GDM1 (cell line): Measurements from ENCODE around the gene HOXA4.

Experiments
- DNase-seq: peaks from one replicate; lab custom pipeline; 2025; lab: John Stamatoyannopoulos, UW

HOXA4 gene

DNA sequence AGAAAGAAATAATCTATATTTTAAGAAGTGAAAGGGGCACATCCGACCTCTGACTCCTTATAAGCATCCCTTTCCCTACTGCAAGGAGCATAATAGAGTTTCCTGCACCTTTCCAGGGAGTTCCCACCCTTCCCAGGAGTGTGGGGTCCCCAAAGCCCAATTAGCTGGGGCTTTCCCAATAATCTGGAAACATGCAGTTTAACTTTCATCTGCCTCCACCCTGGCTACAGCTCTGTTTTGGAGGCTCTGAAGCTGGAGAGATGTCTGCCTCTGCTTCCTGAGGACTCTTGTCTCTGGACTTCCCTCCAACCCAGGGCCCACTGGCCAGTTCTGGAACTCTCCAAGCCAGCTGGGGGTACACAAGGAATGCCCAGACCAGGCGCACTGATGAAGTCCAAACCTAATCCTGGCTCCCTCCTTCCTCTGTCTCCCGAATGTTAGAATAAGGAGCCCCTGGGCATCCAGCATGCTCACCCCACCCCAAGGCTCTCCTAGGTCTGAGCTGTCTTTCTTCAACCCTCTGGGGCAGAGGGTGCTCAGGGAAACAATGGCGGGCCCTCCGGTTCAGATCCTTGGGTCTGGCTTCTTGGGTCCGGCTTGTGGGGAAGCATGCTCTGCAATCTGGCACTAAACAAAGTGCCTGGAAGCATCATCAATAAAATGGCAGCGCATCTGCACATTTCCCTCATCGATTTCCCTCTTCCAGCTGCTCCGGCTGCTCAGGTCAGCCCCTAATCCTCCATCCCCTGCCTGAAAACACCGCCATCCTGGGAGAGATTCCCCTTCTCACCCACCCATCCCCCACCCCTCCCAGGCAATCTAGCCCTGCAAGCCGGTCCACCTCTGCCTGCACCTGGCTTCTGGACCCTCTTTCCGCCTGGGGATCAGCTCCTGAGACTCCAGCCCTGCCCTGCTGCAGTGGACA is 13.3 kb downstream of the HOXA4 start:
- DNase-seq, result no peak

DNA sequence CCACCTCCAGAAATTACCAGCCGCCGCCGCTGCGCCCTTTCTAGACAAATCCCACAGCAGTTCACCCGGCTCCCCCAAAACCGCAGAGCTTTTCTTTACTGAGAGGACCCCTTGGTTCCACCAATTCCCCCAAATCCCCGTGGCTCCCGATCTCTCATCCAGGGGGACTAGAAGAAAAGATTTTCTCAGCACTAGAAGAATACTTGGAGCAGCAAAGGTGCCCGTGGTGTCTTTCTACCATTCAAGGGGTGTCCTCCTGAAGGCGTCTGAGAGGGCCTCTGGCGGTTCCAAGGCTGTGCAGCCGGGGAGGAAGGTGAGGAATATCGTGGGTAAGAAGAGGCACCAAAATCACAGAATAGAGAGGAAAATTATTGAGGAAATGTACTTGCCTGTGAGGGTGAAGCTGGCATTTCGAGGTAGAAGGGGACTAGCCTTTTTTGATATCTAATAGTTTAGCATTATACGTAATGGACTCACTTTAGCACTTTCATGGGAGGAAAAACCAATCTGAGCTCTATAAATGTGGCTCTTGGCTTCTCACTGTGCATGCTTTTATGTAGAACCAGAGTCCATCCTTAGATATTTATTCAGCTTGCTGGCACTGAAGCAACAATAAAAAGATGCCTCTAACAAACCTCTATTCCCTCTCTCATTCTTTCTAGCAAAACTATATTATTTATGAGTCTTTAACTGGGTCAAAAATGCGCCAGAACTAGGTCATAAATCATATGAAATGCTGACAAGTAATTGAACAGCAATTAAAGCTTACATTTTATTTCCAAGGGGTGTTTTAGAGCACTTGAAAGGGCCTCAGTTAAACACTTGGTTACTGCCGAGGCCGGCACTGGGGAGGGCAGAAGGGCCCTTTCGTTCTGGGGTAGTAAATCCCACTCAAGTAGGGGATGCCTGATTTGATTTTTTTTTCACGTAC is 14.3 kb downstream of the HOXA4 start:
- no peak for DNase-seq

- no peak for DNase-seq
Observed at GRCh38 chr7:27115221-27116026, 15.1 kb downstream of the HOXA4 start.

DNA sequence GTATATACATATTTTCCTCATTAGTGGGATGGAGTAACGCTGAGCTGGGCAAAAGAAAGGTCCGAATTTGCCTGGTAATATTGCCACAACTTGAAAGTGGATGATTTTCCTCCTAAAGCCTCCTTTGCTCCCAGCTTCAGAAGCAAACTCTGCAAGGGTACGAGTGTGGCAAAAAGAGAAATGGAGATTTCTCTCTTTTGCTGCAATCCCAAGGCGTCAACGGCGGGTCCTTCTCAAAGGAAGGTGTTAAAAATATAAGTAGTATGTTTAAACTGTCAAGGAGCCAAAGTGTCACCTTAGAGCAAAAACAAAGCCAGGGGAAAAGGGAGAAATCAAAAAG is 15.7 kb downstream of the HOXA4 start:
- no peak for DNase-seq

DNA sequence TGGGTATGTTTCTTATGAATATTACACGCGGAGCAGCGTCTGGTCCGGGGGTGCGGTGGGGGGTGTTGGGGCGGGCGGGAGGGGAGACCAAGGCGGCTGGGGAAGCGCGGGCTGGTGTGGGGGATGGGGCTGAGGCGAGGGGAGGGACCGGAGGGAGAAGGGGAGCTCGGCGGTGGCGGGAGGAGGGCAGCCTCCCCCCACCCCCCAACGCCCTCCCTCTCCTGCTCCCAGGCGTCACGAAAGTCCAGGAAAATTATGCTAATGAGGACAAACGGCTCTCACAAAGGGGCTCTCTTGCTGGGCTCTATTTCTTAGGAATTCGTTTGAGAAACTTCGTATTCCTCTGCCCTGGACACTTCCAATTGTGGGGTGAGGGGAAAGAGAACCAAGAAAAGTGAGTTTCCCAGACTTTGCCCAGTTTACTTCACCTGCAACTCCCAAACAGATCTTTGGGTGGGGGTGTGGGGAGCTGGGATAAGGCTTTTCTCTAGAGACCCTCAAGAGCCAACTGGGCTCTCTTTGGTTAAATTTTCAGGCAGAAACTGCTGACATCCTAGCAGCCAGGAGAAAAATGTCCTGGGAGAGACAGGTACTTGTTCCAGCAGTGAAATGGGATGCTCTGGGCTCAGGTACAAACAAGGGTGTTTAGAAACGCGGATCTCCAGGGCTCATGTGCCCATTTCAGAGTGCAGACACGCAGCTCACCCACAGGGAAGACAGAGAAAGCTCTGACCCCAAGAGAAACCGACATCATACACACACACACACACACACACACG is 16.4 kb downstream of the HOXA4 start:
- DNase-seq, result no peak

- no peak for DNase-seq
Observed at GRCh38 chr7:27112955-27113949, 17.3 kb downstream of the HOXA4 start.

- DNase-seq, result no peak
Observed at GRCh38 chr7:27112361-27112760, 18.2 kb downstream of the HOXA4 start.

- DNase-seq, result no peak
Observed at GRCh38 chr7:27111751-27112277, 18.7 kb downstream of the HOXA4 start.

DNA sequence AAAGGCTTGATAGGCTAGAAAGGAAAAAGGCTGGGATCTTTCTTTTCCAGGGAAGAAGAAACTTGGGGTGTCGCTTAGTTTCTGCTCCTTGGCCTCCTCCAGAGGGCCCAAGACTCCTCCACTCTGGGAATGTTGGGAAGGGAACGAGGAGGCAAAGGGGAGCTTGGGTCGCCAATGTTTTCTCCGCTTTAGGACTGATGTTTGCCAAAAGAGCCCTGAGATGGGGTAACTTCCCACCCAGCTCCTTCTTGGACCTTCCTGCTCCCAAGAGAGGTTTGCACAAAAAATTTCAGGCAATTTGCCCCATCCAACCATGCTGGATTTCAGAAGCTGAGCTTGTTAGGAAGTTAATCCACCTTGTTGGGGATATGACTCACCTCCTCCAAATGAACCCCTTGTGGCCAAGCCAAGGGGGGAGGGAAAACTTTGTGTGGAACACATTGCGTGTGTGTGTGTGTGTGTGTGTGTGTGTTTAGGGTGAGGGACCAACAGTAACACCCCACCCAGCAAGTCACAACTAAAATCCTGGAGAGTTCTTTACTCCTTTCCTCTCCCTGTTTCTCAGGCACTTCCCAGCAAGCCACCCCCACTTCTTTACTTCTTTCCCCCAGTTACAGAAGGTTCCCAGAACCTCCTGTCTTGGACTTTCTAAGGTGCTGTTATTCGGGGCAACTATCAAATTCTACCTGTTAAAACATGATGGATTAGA is 19.4 kb downstream of the HOXA4 start:
- DNase-seq, result no peak

- no peak for DNase-seq
Observed at GRCh38 chr7:27110186-27111031, 20.1 kb downstream of the HOXA4 start.

GRCh38 chr7:27109466-27110185 is 20.9 kb downstream of the HOXA4 start:
- no peak for DNase-seq

DNA sequence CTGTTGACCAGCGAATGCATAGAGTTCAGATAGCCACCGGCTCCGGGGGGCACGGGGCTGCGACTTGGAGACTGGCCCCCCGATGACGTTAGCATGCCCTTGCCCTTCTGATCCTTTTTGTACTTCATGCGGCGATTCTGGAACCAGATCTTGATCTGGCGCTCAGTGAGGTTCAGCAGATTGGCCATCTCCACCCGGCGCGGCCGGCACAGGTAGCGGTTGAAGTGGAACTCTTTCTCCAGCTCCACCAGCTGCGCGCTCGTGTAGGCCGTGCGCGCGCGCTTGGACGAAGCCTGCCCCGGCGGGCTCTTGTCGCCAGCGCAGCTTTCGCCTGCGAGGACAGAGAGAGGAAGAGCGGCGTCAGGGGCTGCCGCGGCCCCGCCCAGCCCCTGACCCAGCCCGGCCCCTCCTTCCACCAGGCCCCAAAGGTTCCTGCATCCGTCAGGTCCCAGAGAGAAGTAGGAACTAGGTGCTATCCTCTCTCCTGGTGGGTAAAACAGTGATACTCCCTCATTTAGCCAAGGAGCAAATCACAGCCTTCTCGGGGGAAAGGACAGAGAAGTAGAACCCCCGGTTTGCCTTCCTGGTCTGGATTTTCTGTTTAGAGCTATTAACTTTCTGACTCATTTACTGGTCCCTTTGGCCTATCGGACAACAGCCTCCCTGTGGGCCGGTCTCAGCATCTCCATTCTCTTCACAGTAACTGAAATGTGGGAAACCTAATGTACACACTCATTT is 22.0 kb downstream of the HOXA4 start:
- DNase-seq, result no peak

DNA sequence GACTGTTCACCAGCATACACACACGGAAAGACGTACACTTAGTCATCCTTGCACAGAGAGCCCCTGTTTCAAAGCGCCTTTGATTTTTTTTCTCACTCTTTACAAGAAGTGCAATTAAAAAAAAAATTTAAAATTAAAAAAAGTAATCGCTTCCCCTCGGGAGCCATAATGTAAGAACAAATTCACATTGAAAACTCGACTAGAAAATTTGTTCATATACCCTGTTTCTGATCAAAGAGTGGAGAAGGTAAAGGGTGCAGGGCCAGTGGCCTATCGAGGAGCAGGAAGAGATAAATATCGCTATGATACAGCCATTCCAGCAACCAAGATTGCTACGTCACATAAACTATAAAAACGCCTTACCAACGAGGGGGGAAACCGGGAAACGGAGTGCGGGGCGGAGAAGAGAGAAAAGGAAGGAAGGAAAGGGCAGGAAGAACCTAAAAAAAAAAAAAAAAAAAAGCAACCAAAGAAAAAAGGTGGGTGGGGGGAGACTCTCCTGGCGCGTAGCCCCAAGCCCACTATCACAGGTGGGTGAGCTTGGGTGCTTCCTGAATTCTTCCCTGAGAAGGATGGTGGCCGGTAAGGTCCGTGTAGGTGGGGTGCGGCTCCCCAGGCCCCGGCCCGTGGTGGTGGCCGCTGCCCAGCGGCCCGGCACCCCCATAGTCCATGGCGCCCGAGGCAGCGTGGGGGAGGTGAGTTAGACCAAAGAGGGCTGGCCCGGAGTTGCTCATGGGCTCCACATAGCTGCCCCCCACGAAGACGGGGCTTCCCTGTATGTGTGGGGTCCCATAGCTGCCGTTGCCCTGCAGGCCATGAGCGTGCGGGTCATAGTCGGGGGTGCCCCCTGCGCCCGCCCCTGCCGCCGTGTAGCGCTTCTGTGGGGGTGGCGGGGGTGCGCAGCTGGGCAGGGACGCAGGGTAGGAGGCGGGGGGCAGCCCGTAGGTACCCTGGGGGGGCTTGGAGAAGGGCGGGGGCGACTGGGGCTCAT is 22.9 kb downstream of the HOXA4 start:
- no peak for DNase-seq

DNA sequence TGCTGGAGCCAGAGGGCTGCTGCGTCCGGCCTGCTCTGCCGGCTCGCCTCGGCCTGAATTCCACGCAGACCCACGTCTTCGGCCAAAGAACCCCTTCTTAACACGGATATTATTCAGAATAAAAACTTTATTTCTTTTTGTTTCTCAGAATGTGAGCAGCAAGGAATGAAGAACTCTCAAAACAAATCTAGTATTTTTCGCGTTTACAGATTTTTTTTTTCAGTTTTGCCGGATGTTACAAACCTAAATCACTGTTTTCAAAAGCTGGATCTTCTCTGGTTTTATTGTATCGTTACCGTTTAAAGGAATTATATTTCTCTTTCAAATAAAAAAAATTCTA is 23.7 kb downstream of the HOXA4 start:
- no peak for DNase-seq

- DNase-seq, result no peak
Observed at GRCh38 chr7:27106181-27106900, 24.2 kb downstream of the HOXA4 start.
